IMR-90 (cell line): ENCODE measurements around the gene PEX14. TPM values are rescaled to one million over a fixed set of nuclear protein-coding genes. Genes with fewer than 3 reads are reported as not detected.

ENCODE experiments used
- ATAC-seq: fragments of 200-7000 bp; cut with Tn5 transposase; 2 replicates; pipeline ENCODE4 v1.9.1; 2020; ENCODE audit warnings: low read depth, mild to moderate bottlenecking, moderate library complexity
- BruUV-seq: library from RNA; stranded (reverse); fragments of 400-500 nt; replicated peaks from 2 replicates; lab custom pipeline; 2021; lab: Mats Ljungman, UMichigan
- CTCF ChIA-PET: fragments of 300-600 bp; formaldehyde crosslinking; extraction: SDS; loops from one replicate; lab custom pipeline; 2021; ENCODE audit warnings: antibody characterized with exemption; lab: Yijun Ruan, JAX
- POLR2A ChIA-PET: fragments of 300-600 bp; sonication (Branson Sonifier 250); formaldehyde crosslinking; loops from one replicate; lab custom pipeline; 2022; ENCODE audit warnings: antibody characterized with exemption; ENCODE audit not compliant: unreplicated experiment; lab: Charles Lee
- DNase-seq: peaks from one replicate; pipeline ENCODE4 v3.0.0; 2013
- H2AFZ ChIP-seq: replicated peaks from 2 replicates; pipeline ENCODE3; 2013; ENCODE audit warnings: low read length, mild to moderate bottlenecking; ENCODE audit not compliant: poor library complexity
- H2AK5ac ChIP-seq: 2 replicates; pipeline ENCODE4 v1.6.1; 2013; ENCODE audit warnings: low read depth, low read length, inconsistent platforms
- H2AK9ac ChIP-seq: replicated peaks from 2 replicates; pipeline ENCODE3; 2013; ENCODE audit warnings: mild to moderate bottlenecking, low read depth, low read length, moderate library complexity; ENCODE audit not compliant: poor library complexity
- H2BK120ac ChIP-seq: 2 replicates; pipeline ENCODE4 v1.6.1; 2013; ENCODE audit warnings: low read depth, low read length, inconsistent platforms
- H2BK15ac ChIP-seq: 3 replicates; pipeline ENCODE4 v1.6.1; 2013; ENCODE audit warnings: low read depth, low read length, inconsistent platforms
- H2BK20ac ChIP-seq: 2 replicates; pipeline ENCODE4 v1.6.1; 2013; ENCODE audit warnings: low read depth, mild to moderate bottlenecking, inconsistent platforms, low read length, moderate library complexity
- H2BK5ac ChIP-seq: 2 replicates; pipeline ENCODE4 v1.6.1; 2013; ENCODE audit warnings: mild to moderate bottlenecking, low read depth, low read length, inconsistent platforms; ENCODE audit not compliant: poor library complexity, severe bottlenecking
- H3K14ac ChIP-seq: replicated peaks from 2 replicates; pipeline ENCODE4 v1.6.1; 2013; ENCODE audit warnings: low read depth, low read length, inconsistent platforms
- H3K18ac ChIP-seq: 2 replicates; pipeline ENCODE4 v1.6.1; 2013; ENCODE audit warnings: low read depth, low read length, control low read depth
- H3K23ac ChIP-seq: 2 replicates; pipeline ENCODE4 v1.6.1; 2013; ENCODE audit warnings: low read depth, low read length, inconsistent platforms
- H3K27ac ChIP-seq: 2 replicates; pipeline ENCODE4 v1.5.1; 2013; ENCODE audit warnings: mild to moderate bottlenecking, control low read depth, low read length; ENCODE audit not compliant: insufficient read depth
- H3K27me3 ChIP-seq: 2 replicates; pipeline ENCODE4 v1.6.1; 2013; ENCODE audit warnings: low read length; ENCODE audit not compliant: control insufficient read depth, insufficient read depth
- H3K36me3 ChIP-seq: 2 replicates; pipeline ENCODE4 v1.6.1; 2013; ENCODE audit warnings: low read length, mixed read lengths; ENCODE audit not compliant: control insufficient read depth, insufficient read depth
- H3K4ac ChIP-seq: 2 replicates; pipeline ENCODE4 v1.6.1; 2013; ENCODE audit warnings: low read depth, low read length, inconsistent platforms
- H3K4me1 ChIP-seq: 2 replicates; pipeline ENCODE4 v1.6.1; 2013; ENCODE audit warnings: low read length, mixed read lengths; ENCODE audit not compliant: control insufficient read depth, insufficient read depth
- H3K4me2 ChIP-seq: 2 replicates; pipeline ENCODE4 v1.6.1; 2013; ENCODE audit warnings: low read depth, mild to moderate bottlenecking, control low read depth, low read length, moderate library complexity
- H3K4me3 ChIP-seq: 2 replicates; pipeline ENCODE4 v1.5.1; 2013; ENCODE audit warnings: low read depth, mild to moderate bottlenecking, control low read depth, low read length, moderate library complexity; ENCODE audit not compliant: insufficient read depth
- H3K56ac ChIP-seq: 2 replicates; pipeline ENCODE4 v1.6.1; 2013; ENCODE audit warnings: low read length, inconsistent platforms; ENCODE audit not compliant: insufficient read depth; ENCODE audit errors: extremely low read depth
- H3K79me1 ChIP-seq, 2 experiments: 2 replicates each; pipeline ENCODE4 v1.6.1; 2013; ENCODE audit warnings: low read length in 2 of 2, inconsistent platforms in 1 of 2, low read depth in 1 of 2
- H3K9ac ChIP-seq: 2 replicates; pipeline ENCODE4 v1.6.1; 2013; ENCODE audit warnings: low read depth, low read length, control low read depth
- H3K9me1 ChIP-seq: 2 replicates; pipeline ENCODE4 v1.6.1; 2013; ENCODE audit warnings: low read length, inconsistent platforms; ENCODE audit not compliant: insufficient read depth
- H3K9me3 ChIP-seq: 2 replicates; pipeline ENCODE4 v1.6.1; 2013; ENCODE audit warnings: low read length; ENCODE audit not compliant: control insufficient read depth, insufficient read depth
- H4K20me1 ChIP-seq: 2 replicates; pipeline ENCODE4 v1.6.1; 2013; ENCODE audit warnings: low read length, inconsistent platforms; ENCODE audit not compliant: insufficient read depth
- H4K5ac ChIP-seq: 2 replicates; pipeline ENCODE4 v1.6.1; 2013; ENCODE audit warnings: mild to moderate bottlenecking, low read depth, low read length, control low read depth
- H4K8ac ChIP-seq, 2 experiments: 2 replicates each; pipeline ENCODE4 v1.6.1; 2013; ENCODE audit warnings: low read depth in 2 of 2, low read length in 2 of 2, control low read depth in 1 of 2, inconsistent platforms in 1 of 2
- H4K91ac ChIP-seq: 2 replicates; pipeline ENCODE4 v1.6.1; 2013; ENCODE audit warnings: low read depth, low read length, inconsistent platforms; ENCODE audit not compliant: insufficient read depth
- BHLHE40 ChIP-seq: fragments of 150-350 bp; IDR thresholded peaks from 2 replicates; pipeline ENCODE4 v1.6.1; 2016; ENCODE audit warnings: mild to moderate bottlenecking, low read depth, low read length
- CEBPB ChIP-seq: IDR thresholded peaks from 2 replicates; pipeline ENCODE4 v1.6.1; 2012; ENCODE audit warnings: low read depth, low read length, improper control_type of control experiment
- CHD1 ChIP-seq: IDR thresholded peaks from 2 replicates; pipeline ENCODE4 v1.6.1; 2012; ENCODE audit warnings: low read depth, low read length, improper control_type of control experiment
- FOS ChIP-seq: fragments of 150-350 bp; IDR thresholded peaks from 2 replicates; pipeline ENCODE4 v1.6.1; 2016; ENCODE audit warnings: low read depth, low read length
- MAFK ChIP-seq: IDR thresholded peaks from 2 replicates; pipeline ENCODE4 v1.6.1; 2012; ENCODE audit warnings: low read depth, low read length, improper control_type of control experiment
- MAZ ChIP-seq: IDR thresholded peaks from 2 replicates; pipeline ENCODE4 v1.6.1; 2012; ENCODE audit warnings: low read depth, mild to moderate bottlenecking, low read length, improper control_type of control experiment, moderate library complexity, borderline replicate concordance
- NFE2L2 ChIP-seq: fragments of 150-350 bp; IDR thresholded peaks from 2 replicates; pipeline ENCODE4 v1.6.1; 2016; ENCODE audit warnings: low read depth, mild to moderate bottlenecking, low read length
- RAD21 ChIP-seq: IDR thresholded peaks from 2 replicates; pipeline ENCODE4 v1.6.1; 2012; ENCODE audit warnings: low read length, improper control_type of control experiment
- RCOR1 ChIP-seq: IDR thresholded peaks from 2 replicates; pipeline ENCODE4 v1.6.1; 2012; ENCODE audit warnings: mild to moderate bottlenecking, low read length, improper control_type of control experiment; ENCODE audit not compliant: insufficient replicate concordance
- RFX5 ChIP-seq: IDR thresholded peaks from 2 replicates; pipeline ENCODE4 v1.8.0; 2012; ENCODE audit warnings: low read depth, mild to moderate bottlenecking, low read length, moderate library complexity
- SMC3 ChIP-seq: fragments of 150-350 bp; IDR thresholded peaks from 2 replicates; pipeline ENCODE4 v1.6.1; 2016; ENCODE audit warnings: low read depth, mild to moderate bottlenecking, antibody characterized with exemption, low read length, moderate library complexity
- WGBS, 2 experiments: methylation state at CpG; one replicate each; pipeline versions ENCODE4 v1.1.5 to v1.1.7; 2013; ENCODE audit warnings: missing lambda C conversion rate in 2 of 2; ENCODE audit not compliant: insufficient read length in 1 of 2; ENCODE audit errors: extremely low coverage in 2 of 2; 5-methylcytosine and 5-hydroxymethylcytosine counted together
- dilution Hi-C: fragments of 300-500 bp; cut with HindIII; formaldehyde crosslinking; loops from one replicate; pipeline ENCODE4 v1.14.3; 2018; ENCODE audit warnings: low sequenced_read_pairs; ENCODE audit not compliant: unreplicated experiment
- in situ Hi-C: fragments of 300-500 bp; cut with MboI; formaldehyde crosslinking; loops from 3 replicates; pipeline ENCODE4 v1.14.3; 2019; ENCODE audit warnings: low sequenced_read_pairs, inconsistent platforms, mixed read lengths
- intact Hi-C: fragments of 100-400 bp; cut with micrococcal nuclease; formaldehyde crosslinking; loops from 2 replicates; pipeline ENCODE4 v1.10.0; 2022
- polyA plus RNA-seq, 3 experiments: library from polyadenylated mRNA; depleted of rRNA; stranded (reverse); fragments of >200 nt; gene quantifications; 2 replicates each; pipeline ENCODE4 v1.2.3, GENCODE V29; 2012; ENCODE audit warnings: low replicate concordance in 1 of 3
- total RNA-seq: library from RNA; depleted of rRNA; stranded (reverse); fragments of >200 nt; gene quantifications from 2 replicates; pipeline ENCODE4 v1.2.3, GENCODE V29; 2012
- TF ChIP-seq, protein P1 (sequence below): fragments of 150-350 bp; IDR thresholded peaks from 2 replicates; pipeline ENCODE4 v1.6.1; 2016; ENCODE audit warnings: low read depth, mild to moderate bottlenecking, low read length, moderate library complexity, borderline replicate concordance
- TF ChIP-seq, protein P2 (sequence below): conservative IDR thresholded peaks from 2 replicates; pipeline ENCODE4 v1.5.1; 2012; ENCODE audit warnings: mild to moderate bottlenecking, low read depth, low read length, improper control_type of control experiment
- TF ChIP-seq, protein P3 (sequence below): fragments of 150-350 bp; IDR thresholded peaks from 2 replicates; pipeline ENCODE4 v1.6.1; 2017; ENCODE audit warnings: mild to moderate bottlenecking, antibody characterized with exemption, low read length, low read depth

PEX14 gene
- total and polyA plus RNA-seq, 2 of the 4 experiments (the other 2 are of a cell fraction), result 9.5 to 22.5 TPM

GRCh38 chr1:10451287-10451686 is 23.5 kb upstream of the PEX14 start:
- dilution Hi-C loops, result no loop called here
- POLR2A ChIA-PET, result no interaction called here
- Histone ChIP-seq H3K27me3 (no peaks in the 10 kb centered on the region), H3K79me1 (no peaks in the 10 kb centered on the region; a peak in 1 of 4 replicates), H3K4ac (no peak overlapping the region), H2AFZ (peak overlapping the region; percentile 80), H3K23ac (no peak overlapping the region; the same call in 1 of the 2 replicates), H4K91ac (no peak overlapping the region), H4K20me1 (no peaks in the 10 kb centered on the region), H3K9me3 (no peaks in the 10 kb centered on the region), H2BK5ac (no peak overlapping the region), H3K4me3 (peak overlapping the region; percentile 14; the same call in 1 of the 2 replicates), H3K18ac (no peak overlapping the region), H4K5ac (no peak overlapping the region), H3K27ac (no peak overlapping the region), H3K36me3 (no peaks in the 10 kb centered on the region), H4K8ac (no peak overlapping the region), H2AK9ac (no peak overlapping the region), H2BK120ac (no peak overlapping the region), H2AK5ac (no peak overlapping the region), H3K9me1 (0 out of 2 replicates have a peak, but pooled peaks cover 3% of the 10 kb centered on the region), H3K14ac (no peak overlapping the region; the same call in 1 of the 2 replicates), H3K4me1 (peaks cover 2% of the 10 kb centered on the region; the same call in 1 of the 2 replicates), H3K4me2 (peak overlapping the region; percentile 65), H3K56ac (no peak overlapping the region), H2BK15ac (no peak overlapping the region), H2BK20ac (no peak overlapping the region), H3K9ac (no peak overlapping the region)
- no TSS peak for BruUV-seq
- intact Hi-C loops, result no loop called here
- in situ Hi-C loops, result no loop called here
- no peak for TF ChIP-seq MAFK
- no peak for TF ChIP-seq FOS
- no peak for TF ChIP-seq SMC3
- no peak for TF ChIP-seq RAD21
- no peak for TF ChIP-seq NFE2L2
- no peak for TF ChIP-seq RFX5
- TF ChIP-seq BHLHE40, result no peak
- TF ChIP-seq RCOR1, result no peak
- no peak for TF ChIP-seq CEBPB
- TF ChIP-seq CHD1, result no peak
- TF ChIP-seq, protein P1, sequence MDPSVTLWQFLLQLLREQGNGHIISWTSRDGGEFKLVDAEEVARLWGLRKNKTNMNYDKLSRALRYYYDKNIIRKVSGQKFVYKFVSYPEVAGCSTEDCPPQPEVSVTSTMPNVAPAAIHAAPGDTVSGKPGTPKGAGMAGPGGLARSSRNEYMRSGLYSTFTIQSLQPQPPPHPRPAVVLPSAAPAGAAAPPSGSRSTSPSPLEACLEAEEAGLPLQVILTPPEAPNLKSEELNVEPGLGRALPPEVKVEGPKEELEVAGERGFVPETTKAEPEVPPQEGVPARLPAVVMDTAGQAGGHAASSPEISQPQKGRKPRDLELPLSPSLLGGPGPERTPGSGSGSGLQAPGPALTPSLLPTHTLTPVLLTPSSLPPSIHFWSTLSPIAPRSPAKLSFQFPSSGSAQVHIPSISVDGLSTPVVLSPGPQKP, result no peak
- TF ChIP-seq MAZ, result no peak
- TF ChIP-seq, protein P2, sequence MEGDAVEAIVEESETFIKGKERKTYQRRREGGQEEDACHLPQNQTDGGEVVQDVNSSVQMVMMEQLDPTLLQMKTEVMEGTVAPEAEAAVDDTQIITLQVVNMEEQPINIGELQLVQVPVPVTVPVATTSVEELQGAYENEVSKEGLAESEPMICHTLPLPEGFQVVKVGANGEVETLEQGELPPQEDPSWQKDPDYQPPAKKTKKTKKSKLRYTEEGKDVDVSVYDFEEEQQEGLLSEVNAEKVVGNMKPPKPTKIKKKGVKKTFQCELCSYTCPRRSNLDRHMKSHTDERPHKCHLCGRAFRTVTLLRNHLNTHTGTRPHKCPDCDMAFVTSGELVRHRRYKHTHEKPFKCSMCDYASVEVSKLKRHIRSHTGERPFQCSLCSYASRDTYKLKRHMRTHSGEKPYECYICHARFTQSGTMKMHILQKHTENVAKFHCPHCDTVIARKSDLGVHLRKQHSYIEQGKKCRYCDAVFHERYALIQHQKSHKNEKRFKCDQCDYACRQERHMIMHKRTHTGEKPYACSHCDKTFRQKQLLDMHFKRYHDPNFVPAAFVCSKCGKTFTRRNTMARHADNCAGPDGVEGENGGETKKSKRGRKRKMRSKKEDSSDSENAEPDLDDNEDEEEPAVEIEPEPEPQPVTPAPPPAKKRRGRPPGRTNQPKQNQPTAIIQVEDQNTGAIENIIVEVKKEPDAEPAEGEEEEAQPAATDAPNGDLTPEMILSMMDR, result no peak
- TF ChIP-seq, protein P3, sequence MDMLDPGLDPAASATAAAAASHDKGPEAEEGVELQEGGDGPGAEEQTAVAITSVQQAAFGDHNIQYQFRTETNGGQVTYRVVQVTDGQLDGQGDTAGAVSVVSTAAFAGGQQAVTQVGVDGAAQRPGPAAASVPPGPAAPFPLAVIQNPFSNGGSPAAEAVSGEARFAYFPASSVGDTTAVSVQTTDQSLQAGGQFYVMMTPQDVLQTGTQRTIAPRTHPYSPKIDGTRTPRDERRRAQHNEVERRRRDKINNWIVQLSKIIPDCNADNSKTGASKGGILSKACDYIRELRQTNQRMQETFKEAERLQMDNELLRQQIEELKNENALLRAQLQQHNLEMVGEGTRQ, result no peak
- CTCF ChIA-PET, result interaction anchor here (0.6 to 0.7 kb wide), 2 partner anchors 15 to 53 kb away, joined by 3 to 4 read pairs; no protein-coding TSS in a partner anchor
- no CpG with 5 or more reads among the region's 10 CpGs for WGBS, 2 experiments
- peak; percentile 44 for DNase-seq
- ATAC-seq, result peak; percentile 73
